ENCODE measurements around the gene CYP11A1.

Gene CYP11A1

GRCh38 chr15:74387141-74387541 lies 19.7 kb upstream of the CYP11A1 start:
- DNase-seq, result no peak

GRCh38 chr15:74386496-74387140 lies 19.2 kb upstream of the CYP11A1 start:
- DNase-seq, result no peak

DNA sequence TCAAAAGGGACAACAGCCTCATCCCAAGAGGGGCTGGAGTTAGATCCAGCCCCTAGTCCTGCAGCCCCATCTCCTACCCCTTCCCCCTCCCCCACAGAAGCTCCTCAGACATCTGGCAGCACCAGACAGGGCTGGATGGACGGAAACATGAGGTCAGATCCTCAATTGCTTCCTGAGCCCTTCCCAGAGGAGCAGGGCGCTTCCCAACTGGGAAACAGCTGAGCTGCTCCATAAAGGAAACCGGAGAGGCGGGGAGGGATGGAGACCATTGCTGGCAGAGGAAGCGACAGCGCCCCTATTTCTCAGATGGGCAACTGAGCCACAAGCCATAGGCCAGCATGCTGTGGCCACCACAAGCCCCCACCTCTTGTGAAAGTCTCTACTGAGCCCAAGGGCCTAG lies 18.3 kb upstream of the CYP11A1 start:
- DNase-seq, result no peak

DNA sequence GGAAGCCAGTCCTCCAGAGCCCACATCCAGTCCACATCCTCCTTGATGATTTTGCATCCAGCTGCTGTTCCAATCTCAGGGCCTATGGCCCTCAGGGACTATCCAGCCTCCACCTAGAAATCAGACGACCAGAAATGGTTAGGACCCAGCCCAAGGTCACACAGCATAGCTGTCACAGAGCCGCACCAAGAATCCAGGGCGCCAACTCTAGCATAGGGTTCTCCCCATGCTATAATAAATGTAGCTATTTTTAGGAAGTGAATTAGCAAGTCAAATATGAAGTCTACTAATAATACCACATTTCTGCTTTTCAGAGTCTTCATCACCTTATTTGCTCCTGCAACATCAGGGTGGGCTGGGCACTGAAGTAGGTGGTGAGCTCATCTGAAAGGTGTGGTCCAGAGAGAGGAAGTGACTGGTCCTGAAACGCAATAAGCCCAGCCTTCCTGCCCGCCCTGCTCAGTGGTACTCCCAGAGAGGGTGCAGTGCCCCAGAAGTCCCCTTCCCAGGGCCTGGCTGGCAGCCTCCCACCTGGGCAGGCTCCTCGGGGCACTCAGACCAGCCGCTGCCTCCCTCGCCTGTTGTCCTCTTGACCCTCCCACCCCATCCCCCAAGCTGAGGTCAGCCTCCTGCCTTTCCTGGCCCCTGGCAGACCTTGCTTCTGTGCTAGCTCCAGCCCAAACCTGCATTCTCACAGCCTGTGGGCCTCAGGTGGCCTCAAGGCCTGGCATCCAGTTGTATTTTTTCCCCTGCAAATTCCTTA lies 17.6 kb upstream of the CYP11A1 start:
- no peak for DNase-seq

GRCh38 chr15:74384566-74384880 lies 17.1 kb upstream of the CYP11A1 start:
- DNase-seq, result no peak

- DNase-seq, result no peak
These were observed 16.5 kb upstream of the CYP11A1 start for GRCh38 chr15:74383695-74384565.

DNA sequence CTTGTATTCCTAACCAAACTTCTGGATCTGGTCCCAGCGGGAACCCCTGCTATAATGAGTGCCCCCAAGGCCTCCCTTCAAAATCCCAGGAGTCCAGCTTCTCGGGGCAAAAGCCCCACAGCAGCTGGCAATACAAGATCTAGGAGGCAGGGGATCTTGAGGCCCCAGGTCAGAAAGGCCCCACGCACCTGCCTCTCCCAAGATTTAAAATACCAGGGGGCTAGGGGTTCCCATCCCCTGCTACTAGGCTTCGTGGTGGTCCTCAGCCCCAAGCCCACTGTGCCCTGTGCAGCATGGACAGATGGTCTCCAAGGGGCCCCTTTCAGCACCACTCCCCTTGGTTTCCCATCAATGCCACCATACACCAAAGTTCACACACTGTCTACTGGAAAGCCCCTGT lies 15.8 kb upstream of the CYP11A1 start:
- DNase-seq, result no peak

DNA sequence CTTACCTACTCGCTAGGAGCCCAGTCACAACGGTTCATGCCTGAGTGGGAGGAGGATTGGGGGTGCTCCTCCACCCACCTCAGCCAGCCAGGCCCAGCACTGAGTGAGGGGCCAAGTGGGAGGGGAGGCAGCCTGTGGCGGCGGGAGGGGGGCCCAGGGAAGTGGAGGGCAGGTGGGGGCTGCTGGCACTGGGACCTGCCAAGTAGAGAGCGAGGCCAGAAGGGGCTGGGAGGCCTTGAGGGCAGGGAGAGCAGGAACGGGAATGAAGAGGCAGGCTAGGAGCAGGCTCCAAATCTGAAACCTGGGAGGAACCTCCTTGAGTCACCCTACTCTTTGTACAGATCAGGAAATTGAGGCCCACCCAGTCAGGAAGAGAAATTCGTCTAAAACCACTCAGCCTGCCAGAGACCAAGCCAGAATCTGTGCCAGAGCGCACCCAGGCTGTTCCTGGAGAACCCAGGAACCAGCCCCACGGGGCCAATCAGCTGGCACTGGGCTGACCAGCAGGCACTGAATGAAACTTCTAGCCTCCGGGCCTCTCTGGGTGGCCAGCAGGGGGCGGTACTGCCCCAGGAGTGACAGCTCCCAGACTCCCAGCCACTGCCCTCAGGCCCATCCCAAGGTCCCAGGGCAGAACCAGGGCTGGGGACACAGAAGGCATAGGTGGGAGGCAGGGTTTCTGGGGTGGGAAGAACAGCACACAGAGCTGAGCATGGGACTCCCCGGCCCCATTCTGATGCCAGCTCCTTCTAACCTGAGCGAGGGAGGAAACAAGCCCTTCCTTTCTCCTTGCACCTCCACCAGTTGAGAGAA lies 14.8 kb upstream of the CYP11A1 start:
- DNase-seq, result peak; percentile 25 to 34

GRCh38 chr15:74381481-74381880 lies 14.0 kb upstream of the CYP11A1 start:
- DNase-seq, result no peak

- DNase-seq, result no peak
These were observed 13.7 kb upstream of the CYP11A1 start for GRCh38 chr15:74381190-74381453.

DNA sequence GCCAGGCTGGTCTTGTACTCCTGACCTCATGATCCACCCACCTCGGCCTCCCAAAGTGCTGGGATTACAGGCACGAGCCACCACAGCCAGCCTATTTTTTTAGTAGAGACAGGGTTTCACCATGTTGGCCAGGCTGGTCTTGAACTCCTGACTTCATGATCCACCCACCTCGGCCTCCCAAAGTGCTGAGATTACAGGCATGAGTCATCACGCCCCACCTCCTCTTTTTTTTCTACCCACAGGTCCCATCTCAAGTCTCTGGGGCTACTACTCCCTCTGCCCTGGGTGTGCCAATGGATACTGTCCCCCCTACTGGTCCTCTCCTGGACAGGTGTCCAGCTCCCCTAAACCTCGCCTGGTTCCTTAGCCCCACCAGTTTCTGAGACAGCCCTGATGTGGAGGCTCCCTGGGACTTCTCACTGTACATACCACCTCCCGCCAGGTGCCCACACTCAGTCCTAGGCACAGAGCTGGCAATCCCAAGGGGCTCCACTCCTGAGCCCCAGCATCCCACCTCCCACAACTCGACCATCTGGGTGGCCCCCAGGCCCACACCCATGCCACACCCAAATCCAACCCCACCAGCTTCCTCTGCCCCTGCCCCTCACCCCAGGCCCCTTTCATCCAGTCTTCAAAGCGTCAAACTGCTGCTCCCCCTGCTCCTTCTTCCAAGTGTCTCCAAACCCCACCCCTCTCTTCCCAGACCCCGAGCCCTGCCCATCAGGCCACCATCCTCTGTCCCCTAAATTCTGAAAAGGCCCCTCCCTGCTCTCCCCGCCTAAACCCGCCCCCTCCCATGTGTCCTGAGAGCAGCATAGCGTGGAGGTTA lies 13.1 kb upstream of the CYP11A1 start:
- DNase-seq, result no peak

DNA sequence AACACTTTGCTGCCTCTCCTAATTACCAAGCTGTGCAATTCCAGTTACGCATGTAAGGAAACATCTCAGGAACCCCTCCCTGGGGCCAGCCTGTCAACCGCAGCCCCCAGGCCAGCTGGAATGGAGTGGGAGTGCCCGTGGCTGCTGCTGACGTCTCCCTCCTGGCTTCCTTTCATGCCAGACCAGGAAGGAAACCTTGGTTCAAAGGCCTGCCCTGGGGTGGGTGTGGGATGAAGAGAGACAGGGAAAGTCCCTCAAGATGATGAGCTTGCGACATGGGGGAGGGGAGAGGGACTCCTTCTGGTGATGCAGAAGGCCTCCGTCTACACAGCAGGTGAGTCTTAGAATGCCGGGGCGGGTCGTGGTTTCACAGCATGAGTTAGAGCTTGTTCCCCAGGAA lies 11.4 kb upstream of the CYP11A1 start:
- DNase-seq, result no peak

GRCh38 chr15:74377831-74378766 lies 10.7 kb upstream of the CYP11A1 start:
- no peak for DNase-seq

DNA sequence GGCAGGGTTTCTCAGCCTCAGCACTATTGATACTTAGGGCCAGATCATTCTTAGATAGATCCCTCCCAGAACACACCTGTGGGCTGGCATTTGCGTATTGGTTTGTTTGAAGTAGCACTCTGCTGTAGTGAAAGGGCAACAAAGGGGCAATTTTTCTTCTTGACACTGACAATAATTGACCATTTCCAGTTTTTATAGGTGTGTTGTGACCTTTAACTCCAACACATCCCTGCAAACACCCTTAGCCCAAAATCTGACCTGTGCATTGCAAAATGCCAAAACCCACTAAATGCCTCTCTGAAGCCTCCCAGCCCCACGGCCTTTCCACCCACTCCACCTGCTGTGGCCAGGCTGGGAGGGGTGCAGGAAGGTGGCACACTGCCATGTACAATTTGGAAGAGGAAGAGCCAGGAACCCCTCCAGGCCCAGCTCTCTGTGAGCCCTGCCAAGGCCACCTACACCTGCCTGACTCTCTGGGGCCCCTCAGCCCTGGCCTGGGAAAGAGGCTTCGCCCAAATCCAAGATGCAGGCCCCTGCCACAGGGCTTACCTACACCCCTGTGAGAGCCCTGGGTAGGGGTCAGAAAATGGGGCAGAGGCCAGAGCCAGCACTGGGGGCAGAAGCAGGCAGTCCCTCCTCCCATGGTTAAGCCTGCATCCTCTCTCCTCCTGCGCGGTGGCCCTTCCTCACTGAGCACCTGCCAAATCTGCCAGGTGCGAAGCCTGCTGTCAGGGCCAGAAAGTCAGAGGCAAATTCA lies 9.6 kb upstream of the CYP11A1 start:
- no peak for DNase-seq

GRCh38 chr15:74376226-74376625 lies 8.8 kb upstream of the CYP11A1 start:
- DNase-seq, result no peak

GRCh38 chr15:74375303-74375693 lies 7.9 kb upstream of the CYP11A1 start:
- DNase-seq, result peak; percentile 36 to 50

GRCh38 chr15:74374648-74375302 lies 7.3 kb upstream of the CYP11A1 start:
- no peak for DNase-seq

- DNase-seq, result peak; percentile 84 to 94
These were observed 6.5 kb upstream of the CYP11A1 start for GRCh38 chr15:74373731-74374647.
